Measurements from ENCODE around the gene DNAH17. TPM values are rescaled to one million over a fixed set of nuclear protein-coding genes. Genes with fewer than 3 reads are reported as not detected.

The DNAH17 gene
- total RNA-seq, 2 donors from 2014 or later, result 0.76 to 1.0 TPM

DNA sequence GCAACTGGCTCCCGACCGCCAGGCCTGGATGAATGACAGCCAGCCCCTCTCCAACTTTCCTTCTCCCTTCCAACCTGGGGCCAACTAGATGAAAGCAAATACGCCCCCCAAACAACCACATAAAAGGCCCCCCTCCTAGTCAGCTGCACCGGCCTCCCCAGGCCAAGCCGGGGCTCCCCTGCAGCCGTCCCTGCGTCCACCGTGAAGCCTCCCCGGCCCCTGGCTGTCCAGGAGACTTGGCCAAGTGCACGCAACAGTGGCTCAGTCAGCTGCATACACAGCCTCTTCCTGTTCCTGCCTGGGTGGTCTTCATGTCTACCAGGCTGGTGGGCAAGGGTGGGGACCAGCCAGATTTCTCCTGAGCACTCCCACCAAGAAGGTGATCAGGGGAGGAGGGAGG, 16.0 kb downstream of the DNAH17 start:
- no peaks in the 10 kb centered on the region for H3K4me1 Mint-ChIP-seq (ENCODE audit: low read depth)
- ATAC-seq (replicated peaks in 1 of 2), result no peak
- H3K9me3 Mint-ChIP-seq, result no peaks in the 10 kb centered on the region
- no peak overlapping the region for H3K27ac Mint-ChIP-seq
- no peak for DNase-seq
- H3K4me3 Mint-ChIP-seq, result no peak overlapping the region
- no peaks in the 10 kb centered on the region for H3K36me3 Mint-ChIP-seq (ENCODE audit: insufficient read depth in 2 of 2)
- H3K27me3 Mint-ChIP-seq (ENCODE audit: low read depth), result peaks cover 6% of the 10 kb centered on the region

DNA sequence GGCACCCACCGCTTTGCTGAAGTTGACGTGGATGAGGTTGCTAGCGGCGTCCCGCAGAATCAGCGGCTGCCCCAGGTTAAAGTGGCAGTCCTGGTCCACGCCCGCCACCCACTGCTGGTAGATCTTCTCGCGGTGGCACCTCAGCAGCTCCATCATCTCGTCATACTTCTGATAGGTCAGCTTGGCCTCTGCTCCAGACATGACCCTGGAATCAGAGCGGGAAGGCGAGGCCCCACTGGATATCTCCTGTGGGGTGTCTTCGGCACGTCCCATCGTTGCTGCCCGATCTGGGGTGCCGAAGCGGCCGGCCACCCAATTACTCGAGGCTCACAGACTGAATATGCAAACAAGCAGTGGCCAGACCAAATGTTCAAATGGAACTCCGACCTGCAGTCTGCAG, 16.5 kb downstream of the DNAH17 start:
- H3K36me3 Mint-ChIP-seq (ENCODE audit: insufficient read depth in 2 of 2), result no peaks in the 10 kb centered on the region
- H3K27ac Mint-ChIP-seq, result no peak overlapping the region
- no peak overlapping the region for H3K4me3 Mint-ChIP-seq
- peaks cover 6% of the 10 kb centered on the region for H3K27me3 Mint-ChIP-seq (ENCODE audit: low read depth)
- DNase-seq (no peak), ATAC-seq (replicated peaks in 1 of 2) (no peak)
- H3K9me3 Mint-ChIP-seq, result no peaks in the 10 kb centered on the region
- no peaks in the 10 kb centered on the region for H3K4me1 Mint-ChIP-seq (ENCODE audit: low read depth)

DNA sequence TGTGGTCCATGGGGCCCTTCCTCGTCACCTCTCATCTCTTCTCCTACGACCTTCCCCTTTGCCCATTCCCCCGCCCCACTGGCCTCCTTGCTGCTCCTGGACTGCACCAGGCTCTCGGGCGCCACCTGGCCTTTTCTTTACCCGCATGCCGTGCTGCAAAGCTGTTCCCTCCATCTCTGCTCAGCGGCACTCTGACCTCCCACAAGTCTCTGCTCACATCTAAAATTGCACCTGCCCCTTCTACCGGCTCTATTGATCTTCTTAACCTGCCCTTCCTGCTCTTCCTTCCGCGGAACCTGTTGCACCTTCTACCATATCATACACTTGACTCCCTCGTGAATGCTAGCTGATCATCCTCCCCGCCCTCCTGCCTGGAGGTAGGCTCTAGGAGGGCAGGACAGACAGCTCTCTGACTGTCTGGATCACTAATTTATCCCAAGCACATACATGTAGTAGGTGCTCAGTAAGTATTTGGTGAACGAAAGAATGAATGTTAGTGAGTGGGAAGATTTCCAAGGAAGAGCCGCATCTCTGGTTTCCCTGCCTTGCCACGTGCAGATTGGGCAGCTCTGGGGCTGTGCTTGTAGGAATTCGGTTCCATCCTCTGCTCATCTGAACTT, 17.3 kb downstream of the DNAH17 start:
- Mint-ChIP-seq H3K4me1 (ENCODE audit: low read depth) (no peaks in the 10 kb centered on the region), H3K27me3 (ENCODE audit: low read depth) (peaks cover 6% of the 10 kb centered on the region), H3K9me3 (no peaks in the 10 kb centered on the region), H3K36me3 (ENCODE audit: insufficient read depth in 2 of 2) (no peaks in the 10 kb centered on the region), H3K27ac (no peak overlapping the region), H3K4me3 (no peak overlapping the region)
- DNase-seq (no peak), ATAC-seq (replicated peaks in 1 of 2) (no peak)

DNA sequence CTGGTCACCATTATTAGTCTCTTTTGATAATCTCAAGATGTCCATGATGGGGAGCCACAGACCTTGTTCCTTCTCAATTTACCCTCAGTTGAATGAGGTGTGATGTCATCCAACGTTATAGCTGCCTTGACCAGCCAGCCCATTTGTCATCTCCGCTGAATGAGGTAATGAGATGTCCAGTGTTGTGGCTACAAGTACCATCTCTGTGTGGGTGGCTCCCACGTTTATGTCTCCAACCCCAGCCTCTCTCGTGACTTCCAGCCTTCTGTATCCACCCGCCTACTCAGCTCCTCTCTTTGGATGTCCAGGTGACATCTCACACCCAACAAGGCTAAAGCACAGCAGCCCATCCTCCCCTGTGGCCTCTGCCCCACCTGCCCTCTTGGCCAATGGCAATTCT, 18.2 kb downstream of the DNAH17 start:
- Mint-ChIP-seq H3K9me3 (no peaks in the 10 kb centered on the region), H3K27me3 (ENCODE audit: low read depth) (peaks cover 6% of the 10 kb centered on the region), H3K4me3 (no peak overlapping the region), H3K27ac (no peak overlapping the region), H3K36me3 (ENCODE audit: insufficient read depth in 2 of 2) (no peaks in the 10 kb centered on the region), H3K4me1 (ENCODE audit: low read depth) (no peaks in the 10 kb centered on the region)
- DNase-seq (no peak), ATAC-seq (replicated peaks in 1 of 2) (no peak)

DNA sequence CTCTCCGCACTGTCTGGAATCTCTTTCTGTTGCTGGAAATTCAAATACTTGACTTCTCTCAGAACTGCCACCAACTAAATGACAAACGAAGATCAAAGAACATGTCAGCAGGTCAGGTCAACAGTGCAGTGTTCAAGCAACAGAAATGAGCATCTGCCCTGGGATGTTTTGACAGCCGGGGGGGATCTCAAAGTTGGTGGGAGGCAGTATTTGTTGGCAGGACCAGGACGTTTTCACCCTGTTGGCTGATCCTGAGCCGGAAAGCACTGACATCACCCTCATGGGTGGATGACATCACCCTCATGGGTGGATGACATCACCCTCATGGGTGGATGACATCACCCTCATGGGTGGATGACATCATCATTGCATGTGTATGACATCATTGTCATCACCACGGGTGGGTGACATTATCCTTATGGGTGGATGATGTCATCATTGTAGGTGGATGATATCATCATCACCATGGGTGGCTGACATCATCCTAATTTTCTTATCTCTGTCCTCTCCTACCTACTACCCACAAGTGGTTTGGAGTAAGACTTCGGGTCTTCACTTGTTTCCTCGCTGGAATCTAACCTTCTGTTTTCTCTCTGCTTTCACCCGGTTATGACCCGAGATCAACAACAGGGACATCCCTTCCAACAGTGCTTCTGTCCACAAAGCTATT, 18.9 kb downstream of the DNAH17 start:
- Mint-ChIP-seq H3K27me3 (ENCODE audit: low read depth) (peaks cover 4% of the 10 kb centered on the region), H3K9me3 (no peaks in the 10 kb centered on the region), H3K36me3 (ENCODE audit: insufficient read depth in 2 of 2) (no peaks in the 10 kb centered on the region), H3K4me1 (ENCODE audit: low read depth) (no peaks in the 10 kb centered on the region), H3K27ac (no peak overlapping the region), H3K4me3 (no peak overlapping the region)
- peak in 1 of 2 donors; percentile 16 for DNase-seq
- ATAC-seq (replicated peaks in 1 of 2), result no peak

DNA sequence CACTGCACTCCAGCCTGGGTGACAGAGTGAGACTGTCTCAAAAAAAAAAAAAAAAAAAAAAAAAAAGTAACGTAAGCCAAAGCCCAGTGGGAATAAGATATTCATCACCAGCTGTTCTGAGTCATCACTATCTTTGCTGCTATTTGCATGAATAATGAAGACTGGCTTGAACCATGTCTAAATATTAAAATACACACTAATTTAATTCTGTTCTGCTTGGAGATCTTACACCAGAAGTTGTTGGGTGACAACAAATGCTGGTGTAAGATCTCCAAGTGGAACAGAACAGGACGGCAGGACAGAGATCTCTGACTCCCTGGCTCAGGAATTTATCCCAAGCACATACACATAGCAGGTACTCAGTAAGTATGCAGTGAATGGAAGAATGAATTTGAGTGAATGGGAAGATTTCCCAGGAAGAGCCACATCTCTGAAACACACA, 19.6 kb downstream of the DNAH17 start:
- no peak for DNase-seq
- Mint-ChIP-seq H3K27ac (no peak overlapping the region), H3K27me3 (ENCODE audit: low read depth) (no peaks in the 10 kb centered on the region), H3K36me3 (ENCODE audit: insufficient read depth in 2 of 2) (no peaks in the 10 kb centered on the region), H3K4me1 (ENCODE audit: low read depth) (no peaks in the 10 kb centered on the region), H3K9me3 (no peaks in the 10 kb centered on the region), H3K4me3 (no peak overlapping the region)
- no peak for ATAC-seq (replicated peaks in 1 of 2)

DNA sequence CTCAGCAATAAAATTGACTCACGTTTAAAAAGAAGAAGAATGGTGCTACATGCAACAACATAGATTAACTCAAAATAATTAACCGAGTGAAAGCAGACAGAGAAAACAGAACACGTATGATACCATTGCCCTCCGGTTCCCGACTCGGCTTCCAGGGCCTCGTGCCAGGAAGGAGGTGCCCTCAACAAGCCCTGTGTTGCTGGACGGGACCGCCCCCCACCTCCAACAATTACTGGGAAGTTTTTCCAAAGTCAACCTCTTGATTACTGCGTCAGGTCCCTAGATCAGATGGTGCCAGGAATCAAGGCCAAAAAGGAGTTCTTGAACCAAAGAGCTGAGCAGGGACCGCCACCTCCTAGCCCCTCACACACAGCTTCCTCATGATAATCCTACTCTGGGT, 20.4 kb downstream of the DNAH17 start:
- DNase-seq (no peak), ATAC-seq (replicated peaks in 1 of 2) (no peak)
- H3K36me3 Mint-ChIP-seq (ENCODE audit: insufficient read depth in 2 of 2), result no peaks in the 10 kb centered on the region
- no peak overlapping the region for H3K27ac Mint-ChIP-seq
- no peak overlapping the region for H3K4me3 Mint-ChIP-seq
- H3K27me3 Mint-ChIP-seq (ENCODE audit: low read depth), result no peaks in the 10 kb centered on the region
- H3K4me1 Mint-ChIP-seq (ENCODE audit: low read depth), result no peaks in the 10 kb centered on the region
- H3K9me3 Mint-ChIP-seq, result no peaks in the 10 kb centered on the region

DNA sequence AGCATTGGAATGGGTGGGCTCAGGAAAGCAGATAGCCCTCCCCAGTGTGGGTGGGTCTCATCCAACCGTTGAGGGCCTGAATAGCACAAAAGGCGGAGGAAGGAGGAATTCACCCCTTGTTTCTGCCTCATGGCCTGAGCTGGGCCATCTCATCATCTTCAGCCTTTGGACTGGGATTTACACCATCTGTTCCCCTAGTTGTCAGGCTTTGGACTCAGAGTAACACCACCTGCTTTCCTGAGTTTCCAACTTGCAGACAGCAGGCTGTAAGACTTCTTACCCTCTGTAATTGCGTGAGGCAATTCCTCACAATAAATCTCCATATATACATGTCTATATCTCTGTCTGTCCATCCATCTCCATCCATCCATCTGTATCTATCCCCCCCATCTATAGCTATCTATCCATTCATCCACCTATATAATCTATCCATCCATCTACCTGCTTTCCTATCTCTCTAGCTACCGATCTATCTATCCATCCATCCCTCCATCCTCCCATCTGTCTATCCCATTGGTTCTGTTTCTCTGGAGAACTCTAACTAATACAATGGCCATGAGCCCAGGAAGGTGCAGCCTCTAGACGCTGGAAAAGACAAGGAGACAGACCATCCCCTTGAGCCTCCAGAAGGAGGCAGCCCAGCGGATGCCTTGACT, 21.3 kb downstream of the DNAH17 start:
- no peaks in the 10 kb centered on the region for H3K4me1 Mint-ChIP-seq (ENCODE audit: low read depth)
- no peaks in the 10 kb centered on the region for H3K36me3 Mint-ChIP-seq (ENCODE audit: insufficient read depth in 2 of 2)
- no peak for ATAC-seq (replicated peaks in 1 of 2)
- DNase-seq, result no peak
- H3K27ac Mint-ChIP-seq, result no peak overlapping the region
- H3K9me3 Mint-ChIP-seq, result no peaks in the 10 kb centered on the region
- H3K27me3 Mint-ChIP-seq (ENCODE audit: low read depth), result no peaks in the 10 kb centered on the region
- no peak overlapping the region for H3K4me3 Mint-ChIP-seq

DNA sequence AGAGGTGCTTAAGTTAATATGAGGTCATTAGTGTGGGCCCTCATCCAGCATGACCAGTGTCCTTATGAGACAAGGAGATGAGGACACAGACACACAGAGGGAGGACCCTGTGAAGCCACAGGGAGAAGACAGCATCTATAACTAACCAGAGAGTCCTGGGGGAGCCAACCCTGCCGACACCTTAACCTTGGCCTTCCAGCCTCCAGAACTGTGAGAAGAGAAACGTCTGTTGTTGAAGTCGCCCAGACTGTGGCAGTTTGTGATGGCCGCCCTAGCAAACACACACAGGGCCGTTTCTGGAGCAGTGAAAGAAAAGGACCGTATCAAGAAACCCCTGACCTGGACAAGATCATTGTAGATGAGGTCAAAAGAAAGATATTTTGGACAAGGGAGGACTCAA, 26.7 kb downstream of the DNAH17 start:
- H3K4me1 Mint-ChIP-seq (ENCODE audit: low read depth), result no peaks in the 10 kb centered on the region
- H3K27ac Mint-ChIP-seq, result no peak overlapping the region
- no peak overlapping the region for H3K4me3 Mint-ChIP-seq
- ATAC-seq (replicated peaks in 1 of 2) (no peak), DNase-seq (no peak)
- H3K36me3 Mint-ChIP-seq (ENCODE audit: insufficient read depth in 2 of 2), result no peaks in the 10 kb centered on the region
- H3K9me3 Mint-ChIP-seq, result no peaks in the 10 kb centered on the region
- no peaks in the 10 kb centered on the region for H3K27me3 Mint-ChIP-seq (ENCODE audit: low read depth)

DNA sequence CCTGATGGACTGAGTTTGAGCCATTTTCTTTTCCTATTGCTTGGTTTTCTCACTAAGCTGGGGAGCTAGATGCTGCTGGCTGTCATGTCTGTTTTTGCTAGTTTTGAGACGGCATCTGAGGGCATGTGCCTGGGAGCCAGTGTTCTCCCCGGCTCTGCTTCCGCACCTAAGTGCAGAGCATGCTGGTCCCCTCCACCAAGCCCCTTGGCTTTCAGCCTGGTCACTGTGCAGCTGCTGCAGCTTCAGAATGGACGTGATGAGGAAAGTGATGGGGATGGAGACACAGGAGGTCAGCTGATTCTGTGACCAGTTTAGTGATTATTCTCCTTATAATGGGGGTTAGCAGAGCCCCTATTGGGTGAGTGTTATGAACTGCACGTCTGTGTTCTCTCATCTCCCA, 28.5 kb downstream of the DNAH17 start:
- no peak for DNase-seq
- H3K27ac Mint-ChIP-seq, result no peak overlapping the region
- H3K4me3 Mint-ChIP-seq, result no peak overlapping the region
- H3K9me3 Mint-ChIP-seq, result no peaks in the 10 kb centered on the region
- no peaks in the 10 kb centered on the region for H3K27me3 Mint-ChIP-seq (ENCODE audit: low read depth)
- H3K36me3 Mint-ChIP-seq (ENCODE audit: insufficient read depth in 2 of 2), result no peaks in the 10 kb centered on the region
- ATAC-seq (replicated peaks in 1 of 2), result no peak
- H3K4me1 Mint-ChIP-seq (ENCODE audit: low read depth), result no peaks in the 10 kb centered on the region

DNA sequence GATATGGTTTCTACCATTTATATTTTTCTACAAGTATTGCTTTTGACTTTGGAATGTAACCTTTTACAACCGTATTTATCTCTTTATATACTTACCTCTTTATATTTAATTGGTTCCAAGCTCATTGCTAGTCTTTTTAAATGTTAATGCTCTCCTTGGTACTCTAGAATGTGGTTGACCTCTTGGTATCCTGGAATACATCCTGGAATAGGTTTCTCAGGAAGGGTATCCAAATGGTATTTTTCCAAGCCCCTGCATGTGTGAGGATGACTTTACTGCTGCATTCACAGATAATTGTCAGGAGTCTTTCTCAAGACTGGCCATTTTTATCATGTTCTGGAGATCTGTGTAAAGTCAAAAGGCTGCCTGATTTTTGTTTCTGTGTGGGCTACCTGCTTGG, 30.2 kb downstream of the DNAH17 start:
- Mint-ChIP-seq H3K9me3 (no peaks in the 10 kb centered on the region), H3K27me3 (ENCODE audit: low read depth) (no peaks in the 10 kb centered on the region), H3K36me3 (ENCODE audit: insufficient read depth in 2 of 2) (no peaks in the 10 kb centered on the region), H3K4me1 (ENCODE audit: low read depth) (no peaks in the 10 kb centered on the region), H3K27ac (no peak overlapping the region), H3K4me3 (no peak overlapping the region)
- DNase-seq, result no peak
- ATAC-seq (replicated peaks in 1 of 2), result no peak

DNA sequence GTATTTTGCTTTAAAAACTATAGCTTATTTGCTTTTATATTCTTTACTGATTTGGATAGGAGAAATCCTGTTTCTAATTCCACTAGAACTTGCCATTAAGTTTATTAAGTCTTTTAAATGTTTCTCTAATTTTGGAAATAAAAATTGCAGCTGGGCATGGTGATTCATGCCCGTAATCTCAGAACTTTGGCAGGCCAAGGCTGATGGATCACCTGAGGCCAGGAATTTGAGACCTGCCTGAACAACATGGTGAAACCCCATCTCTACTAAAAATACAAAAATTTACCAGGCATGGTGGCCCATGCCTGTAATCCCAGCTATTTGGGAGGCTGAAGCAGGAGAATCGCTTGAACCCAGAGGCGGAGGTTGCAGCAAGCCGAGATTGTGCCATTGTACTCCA, 30.7 kb downstream of the DNAH17 start:
- no peak for DNase-seq
- no peak overlapping the region for H3K27ac Mint-ChIP-seq
- no peak for ATAC-seq (replicated peaks in 1 of 2)
- no peak overlapping the region for H3K4me3 Mint-ChIP-seq
- H3K9me3 Mint-ChIP-seq, result no peaks in the 10 kb centered on the region
- no peaks in the 10 kb centered on the region for H3K27me3 Mint-ChIP-seq (ENCODE audit: low read depth)
- no peaks in the 10 kb centered on the region for H3K4me1 Mint-ChIP-seq (ENCODE audit: low read depth)
- H3K36me3 Mint-ChIP-seq (ENCODE audit: insufficient read depth in 2 of 2), result no peaks in the 10 kb centered on the region

DNA sequence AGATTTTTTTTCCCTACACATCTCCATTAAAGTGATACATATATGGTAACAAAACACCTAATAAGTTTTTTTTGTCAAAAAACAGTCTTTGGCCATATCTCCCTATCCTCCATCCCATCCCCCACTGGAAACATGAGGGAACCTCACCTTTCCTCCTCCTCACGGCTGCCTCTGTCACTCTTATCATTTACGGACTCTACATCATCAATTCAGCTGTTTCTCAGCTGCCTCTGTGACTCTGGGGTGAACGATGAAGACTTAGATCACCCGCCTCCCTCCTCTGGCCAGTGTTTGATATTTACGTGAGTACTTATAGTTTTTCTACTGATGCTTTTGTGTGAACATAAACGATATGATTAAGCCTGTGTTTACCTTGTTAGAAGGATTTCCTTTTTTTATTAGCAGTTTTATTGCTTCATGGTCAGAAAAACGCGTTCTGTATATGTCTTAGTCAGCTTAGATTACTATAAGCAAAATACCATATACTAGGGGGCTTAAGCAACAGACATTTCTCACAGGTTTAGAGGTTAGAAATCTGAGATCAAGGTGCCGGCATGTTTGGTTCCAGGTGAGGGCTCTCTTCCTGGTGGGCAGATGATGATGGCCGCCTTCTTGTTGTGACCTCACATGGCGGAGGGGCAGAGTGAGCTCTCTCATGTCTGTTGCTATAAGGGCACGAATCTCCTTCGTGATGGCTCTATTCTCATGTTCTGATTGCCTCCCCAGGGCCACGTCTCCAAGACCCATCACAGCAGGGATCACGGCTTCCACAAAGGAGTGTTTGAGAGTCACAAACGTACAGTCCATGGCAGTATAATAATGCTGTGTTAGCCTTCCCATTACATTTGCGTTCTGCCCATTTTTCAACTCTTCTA, 32.1 kb downstream of the DNAH17 start:
- DNase-seq, result no peak
- Mint-ChIP-seq H3K9me3 (no peaks in the 10 kb centered on the region), H3K27ac (no peak overlapping the region), H3K4me1 (ENCODE audit: low read depth) (no peaks in the 10 kb centered on the region), H3K4me3 (no peak overlapping the region), H3K36me3 (ENCODE audit: insufficient read depth in 2 of 2) (no peaks in the 10 kb centered on the region), H3K27me3 (ENCODE audit: low read depth) (no peaks in the 10 kb centered on the region)
- no peak for ATAC-seq (replicated peaks in 1 of 2)

Measured in activated T-cell treated with anti-CD3 and anti-CD28 coated beads, Interleukin-2, amount 50 U/mL, for 72 hours (primary cell).